SU-DHL-6 (cell line): ENCODE results near the gene THSD4.

Source experiments
- H2AFZ ChIP-seq: fragments of 200-600 bp; sonication (generic); 2 replicates; pipeline ENCODE4 v1.6.1; 2014; ENCODE audit warnings: low read depth, mild to moderate bottlenecking, moderate library complexity, mixed read lengths, antibody characterized with exemption, low read length; ENCODE audit not compliant: severe bottlenecking
- H3F3A ChIP-seq: fragments of 200-600 bp; shearing (Covaris generic); 2 replicates; pipeline ENCODE4 v1.6.0; 2016; ENCODE audit warnings: antibody characterized with exemption, mild to moderate bottlenecking; ENCODE audit not compliant: insufficient read depth
- H3K27ac ChIP-seq: fragments of 200-600 bp; sonication (generic); 2 replicates; pipeline ENCODE4 v1.5.1; 2016; ENCODE audit warnings: low read depth, mild to moderate bottlenecking, low read length, moderate library complexity, mixed read lengths
- H3K27me3 ChIP-seq: fragments of 200-600 bp; sonication (generic), shearing (Covaris generic); 2 replicates; pipeline ENCODE4 v1.6.0; 2014; ENCODE audit warnings: mild to moderate bottlenecking, low read length
- H3K36me3 ChIP-seq: fragments of 200-600 bp; sonication (generic); 2 replicates; pipeline ENCODE4 v1.6.1; 2014; ENCODE audit warnings: mild to moderate bottlenecking, low read length, mixed read lengths
- H3K4me2 ChIP-seq: fragments of 300-600, 200-600 bp; shearing (Covaris generic), sonication (generic); 2 replicates; pipeline ENCODE4 v1.6.0; 2014; ENCODE audit warnings: low read length, low read depth, mild to moderate bottlenecking; ENCODE audit not compliant: poor library complexity, severe bottlenecking
- H3K4me3 ChIP-seq: fragments of 200-600 bp; sonication (generic); 2 replicates; pipeline ENCODE4 v1.5.1; 2014; ENCODE audit warnings: antibody characterized with exemption, low read length, mild to moderate bottlenecking, mixed read lengths; ENCODE audit not compliant: insufficient read depth, poor library complexity, severe bottlenecking
- H3K79me2 ChIP-seq: fragments of 200-600 bp; sonication (generic); 2 replicates; pipeline ENCODE4 v1.6.1; 2014; ENCODE audit warnings: mild to moderate bottlenecking, low read length, moderate library complexity; ENCODE audit not compliant: insufficient read depth
- H3K9ac ChIP-seq: fragments of 200-600 bp; sonication (generic); 2 replicates; pipeline ENCODE4 v1.7.0; 2014; ENCODE audit warnings: mild to moderate bottlenecking, low read length
- H3K9me2 ChIP-seq: fragments of 200-600 bp; sonication (generic); replicated peaks from 2 replicates; pipeline ENCODE4 v1.6.1; 2014; ENCODE audit warnings: low read length; ENCODE audit not compliant: insufficient read depth
- H3K9me3 ChIP-seq: fragments of 200-600 bp; sonication (generic); 2 replicates; pipeline ENCODE4 v1.6.1; 2014; ENCODE audit warnings: low read length, mixed read lengths; ENCODE audit not compliant: insufficient read depth
- H4K20me1 ChIP-seq: fragments of 200-600 bp; sonication (generic); 2 replicates; pipeline ENCODE4 v1.6.1; 2014; ENCODE audit warnings: low read depth, mild to moderate bottlenecking, antibody characterized with exemption, low read length, moderate library complexity, mixed read lengths
- EZH2phosphoT487 ChIP-seq: fragments of 200-600 bp; sonication (generic), shearing (Covaris generic); conservative IDR thresholded peaks from 2 replicates; pipeline ENCODE4 v1.6.1; 2018; ENCODE audit warnings: mild to moderate bottlenecking, antibody characterized with exemption, low read length, moderate library complexity, mixed read lengths
- TF ChIP-seq, protein P1 (sequence below): fragments of 200-600 bp; sonication (generic); IDR thresholded peaks from one replicate; pipeline ENCODE4 v1.5.1; 2017; ENCODE audit warnings: antibody characterized with exemption, mild to moderate bottlenecking, low read length, moderate library complexity; ENCODE audit not compliant: insufficient read depth, poor library complexity, severe bottlenecking

Gene THSD4

DNA sequence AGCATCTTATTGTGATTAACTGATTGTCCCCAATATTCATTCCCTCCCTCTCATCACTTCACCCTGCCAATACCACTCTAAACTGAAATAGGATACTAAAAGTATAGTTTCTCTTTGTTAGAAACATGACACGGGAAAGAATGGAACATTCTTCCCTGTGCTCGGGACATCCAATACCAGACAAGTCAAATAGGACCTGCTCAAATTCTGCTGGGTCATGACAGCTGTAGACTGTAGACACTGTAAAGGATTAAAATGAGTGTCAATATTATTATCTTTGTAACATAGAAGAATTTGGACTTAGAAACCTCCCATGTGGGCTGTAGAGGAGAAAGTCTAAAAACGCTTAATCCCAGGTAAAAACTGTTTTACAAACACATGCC, 380.1 kb downstream of the THSD4 start:
- H3K36me3 ChIP-seq: no peaks in the 10 kb centered on the region
- H3F3A ChIP-seq: no peaks in the 10 kb centered on the region
- H3K27me3 ChIP-seq: no peaks in the 10 kb centered on the region
- H2AFZ ChIP-seq: no peak overlapping the region
- H3K79me2 ChIP-seq: no peaks in the 10 kb centered on the region
- H3K4me2 ChIP-seq: no peak overlapping the region
- H4K20me1 ChIP-seq: no peaks in the 10 kb centered on the region
- no peak for TF ChIP-seq EZH2phosphoT487
- TF ChIP-seq, protein P1, sequence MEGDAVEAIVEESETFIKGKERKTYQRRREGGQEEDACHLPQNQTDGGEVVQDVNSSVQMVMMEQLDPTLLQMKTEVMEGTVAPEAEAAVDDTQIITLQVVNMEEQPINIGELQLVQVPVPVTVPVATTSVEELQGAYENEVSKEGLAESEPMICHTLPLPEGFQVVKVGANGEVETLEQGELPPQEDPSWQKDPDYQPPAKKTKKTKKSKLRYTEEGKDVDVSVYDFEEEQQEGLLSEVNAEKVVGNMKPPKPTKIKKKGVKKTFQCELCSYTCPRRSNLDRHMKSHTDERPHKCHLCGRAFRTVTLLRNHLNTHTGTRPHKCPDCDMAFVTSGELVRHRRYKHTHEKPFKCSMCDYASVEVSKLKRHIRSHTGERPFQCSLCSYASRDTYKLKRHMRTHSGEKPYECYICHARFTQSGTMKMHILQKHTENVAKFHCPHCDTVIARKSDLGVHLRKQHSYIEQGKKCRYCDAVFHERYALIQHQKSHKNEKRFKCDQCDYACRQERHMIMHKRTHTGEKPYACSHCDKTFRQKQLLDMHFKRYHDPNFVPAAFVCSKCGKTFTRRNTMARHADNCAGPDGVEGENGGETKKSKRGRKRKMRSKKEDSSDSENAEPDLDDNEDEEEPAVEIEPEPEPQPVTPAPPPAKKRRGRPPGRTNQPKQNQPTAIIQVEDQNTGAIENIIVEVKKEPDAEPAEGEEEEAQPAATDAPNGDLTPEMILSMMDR: no peak
- no peaks in the 10 kb centered on the region for H3K9me2 ChIP-seq
- H3K9me3 ChIP-seq: peaks cover 2% of the 10 kb centered on the region; the same call in 1 of the 2 replicates
- H3K9ac ChIP-seq: no peak overlapping the region
- no peak overlapping the region for H3K27ac ChIP-seq
- no peak overlapping the region for H3K4me3 ChIP-seq

DNA sequence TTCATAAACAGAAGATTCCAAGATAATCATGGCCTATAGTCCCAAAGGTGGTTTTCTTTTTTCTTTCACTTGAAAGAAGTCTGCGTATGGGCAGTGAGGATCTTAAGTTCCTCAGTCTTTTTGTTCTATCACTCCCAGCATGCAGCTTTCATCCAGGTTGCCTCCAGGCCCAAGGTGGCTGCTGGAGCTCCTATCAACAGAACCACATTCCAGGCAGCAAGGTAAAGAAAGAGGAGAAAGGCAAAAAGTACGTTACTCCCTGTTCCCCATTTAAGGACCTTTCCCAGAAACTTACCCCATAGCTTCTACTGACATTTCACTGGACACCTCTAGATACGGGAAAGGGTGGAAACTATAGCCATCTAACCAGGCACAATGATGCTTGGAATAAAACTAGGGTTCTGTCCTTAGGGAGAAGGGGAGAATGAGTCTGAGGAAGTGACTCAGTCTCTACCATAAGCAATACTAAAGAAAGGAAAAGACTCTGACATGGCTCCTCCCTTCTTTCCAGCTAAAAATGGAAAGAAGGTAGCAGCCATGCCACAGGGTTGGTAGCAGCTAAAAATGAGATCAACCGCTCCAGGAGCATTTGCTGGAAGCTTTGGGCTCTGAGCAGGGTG, 381.2 kb downstream of the THSD4 start:
- H3K4me2 ChIP-seq: no peak overlapping the region

DNA sequence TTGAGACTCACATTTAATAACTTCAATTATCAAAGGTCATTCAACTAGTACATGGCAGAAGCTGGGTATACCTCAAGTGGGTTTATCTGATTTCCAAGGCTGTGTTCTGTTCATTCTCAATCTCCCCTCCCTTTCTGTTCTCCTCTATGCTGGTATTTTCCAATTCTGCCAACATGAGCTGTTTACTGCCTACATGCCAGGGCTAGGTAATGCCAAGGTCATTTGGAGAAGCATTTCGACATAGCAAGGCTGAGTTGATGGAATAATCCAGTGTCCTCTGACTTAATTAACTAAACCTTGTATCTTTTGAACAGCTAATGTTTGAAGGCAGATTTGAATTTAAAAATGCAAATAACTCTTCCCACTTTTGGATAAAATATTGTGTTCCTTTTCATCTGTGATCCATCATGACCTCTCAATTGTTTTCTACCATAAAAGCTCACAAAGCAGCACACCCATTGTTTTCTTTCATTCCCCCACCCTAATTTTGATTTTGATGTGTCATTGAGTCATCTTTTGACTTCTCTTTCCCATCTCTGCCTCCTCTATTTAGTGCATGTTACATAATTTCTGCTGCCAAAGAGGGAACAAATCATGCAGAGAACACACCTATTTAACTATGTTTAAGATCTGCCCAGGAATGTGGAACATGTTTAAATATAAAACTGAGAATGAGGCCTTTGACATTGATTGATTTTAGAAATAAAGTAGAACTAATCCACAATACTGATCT, 386.2 kb downstream of the THSD4 start:
- no peak overlapping the region for H3K9ac ChIP-seq

More for the DNA sequence above, 381.2 kb downstream of the THSD4 start:
- Histone ChIP-seq H4K20me1 (no peaks in the 10 kb centered on the region), H3K27ac (no peak overlapping the region), H3K9ac (no peak overlapping the region), H3K9me2 (no peaks in the 10 kb centered on the region), H3K9me3 (peaks cover 8% of the 10 kb centered on the region; the same call in 1 of the 2 replicates), H3F3A (no peaks in the 10 kb centered on the region), H3K79me2 (no peaks in the 10 kb centered on the region), H3K27me3 (no peaks in the 10 kb centered on the region), H2AFZ (no peak overlapping the region), H3K4me3 (no peak overlapping the region), H3K36me3 (no peaks in the 10 kb centered on the region)
- TF ChIP-seq, protein P1: no peak
- TF ChIP-seq EZH2phosphoT487: no peak

More for the DNA sequence above, 386.2 kb downstream of the THSD4 start:
- Histone ChIP-seq H3K4me3 (no peak overlapping the region), H3K79me2 (no peaks in the 10 kb centered on the region), H3K4me2 (no peak overlapping the region), H3K27ac (no peak overlapping the region), H3K27me3 (no peaks in the 10 kb centered on the region), H3F3A (no peaks in the 10 kb centered on the region), H3K9me2 (no peaks in the 10 kb centered on the region), H3K36me3 (no peaks in the 10 kb centered on the region), H3K9me3 (peaks cover 8% of the 10 kb centered on the region; the same call in 1 of the 2 replicates), H2AFZ (no peak overlapping the region), H4K20me1 (no peaks in the 10 kb centered on the region)
- no peak for TF ChIP-seq EZH2phosphoT487
- TF ChIP-seq, protein P1: no peak
